ENCODE measurements around the gene GPR137C. TPM values are rescaled to one million over a fixed set of nuclear protein-coding genes. Genes with fewer than 3 reads are reported as not detected.

The GPR137C gene
- total and polyA plus RNA-seq, 2 experiments from 2014 or later, result 1.7 to 2.5 TPM

DNA sequence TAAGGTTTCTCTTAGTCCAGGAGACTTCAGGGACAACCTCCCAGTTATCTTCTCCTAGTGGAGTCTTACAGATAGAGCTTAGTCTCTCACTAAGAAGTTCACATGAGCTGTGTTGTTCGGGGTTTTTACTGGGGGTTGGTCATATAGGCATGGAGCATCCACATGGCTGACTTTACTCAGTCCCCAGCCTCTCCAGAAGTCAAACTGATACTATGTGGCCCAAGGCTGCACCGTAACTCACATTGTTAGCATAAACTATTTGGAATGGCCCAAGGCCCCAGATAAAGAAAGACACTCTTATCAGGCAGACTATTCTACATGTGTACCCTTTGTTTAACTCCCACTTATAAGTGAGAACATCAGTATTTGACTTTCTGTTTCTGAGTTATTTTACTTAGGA lies 23.2 kb downstream of the GPR137C start:
- no peak overlapping the region for H2AFZ ChIP-seq
- no peaks in the 10 kb centered on the region for H3K27me3 ChIP-seq
- H3K9me3 ChIP-seq (ENCODE audit: low read depth), result no peaks in the 10 kb centered on the region
- WGBS (ENCODE audit: low lambda C conversion rate, missing lambda C conversion rate), result 74% methylated on average over 2 of the region's 2 CpGs
- no peaks in the 10 kb centered on the region for H4K20me1 ChIP-seq (ENCODE audit: insufficient read depth, poor library complexity, severe bottlenecking)
- H3K27ac ChIP-seq, result no peak overlapping the region
- no peaks in the 10 kb centered on the region for H3K79me2 ChIP-seq
- no peaks in the 10 kb centered on the region for H3K4me1 ChIP-seq (ENCODE audit: insufficient read depth)
- H3K4me3 ChIP-seq, result no peak overlapping the region
- no peaks in the 10 kb centered on the region for H3K36me3 ChIP-seq (replicated peaks; ENCODE audit: insufficient read depth, low read depth)
- DNase-seq (ENCODE audit: low spot score), result no peak
- no peaks in the 10 kb centered on the region for H3K9me2 ChIP-seq (replicated peaks; ENCODE audit: insufficient read depth)
- TF ChIP-seq EZH2phosphoT487 (IDR thresholded peaks at IDR 0.05; ENCODE audit: low read depth, severe bottlenecking, unreplicated experiment), result no peak
- TF ChIP-seq, protein P1, sequence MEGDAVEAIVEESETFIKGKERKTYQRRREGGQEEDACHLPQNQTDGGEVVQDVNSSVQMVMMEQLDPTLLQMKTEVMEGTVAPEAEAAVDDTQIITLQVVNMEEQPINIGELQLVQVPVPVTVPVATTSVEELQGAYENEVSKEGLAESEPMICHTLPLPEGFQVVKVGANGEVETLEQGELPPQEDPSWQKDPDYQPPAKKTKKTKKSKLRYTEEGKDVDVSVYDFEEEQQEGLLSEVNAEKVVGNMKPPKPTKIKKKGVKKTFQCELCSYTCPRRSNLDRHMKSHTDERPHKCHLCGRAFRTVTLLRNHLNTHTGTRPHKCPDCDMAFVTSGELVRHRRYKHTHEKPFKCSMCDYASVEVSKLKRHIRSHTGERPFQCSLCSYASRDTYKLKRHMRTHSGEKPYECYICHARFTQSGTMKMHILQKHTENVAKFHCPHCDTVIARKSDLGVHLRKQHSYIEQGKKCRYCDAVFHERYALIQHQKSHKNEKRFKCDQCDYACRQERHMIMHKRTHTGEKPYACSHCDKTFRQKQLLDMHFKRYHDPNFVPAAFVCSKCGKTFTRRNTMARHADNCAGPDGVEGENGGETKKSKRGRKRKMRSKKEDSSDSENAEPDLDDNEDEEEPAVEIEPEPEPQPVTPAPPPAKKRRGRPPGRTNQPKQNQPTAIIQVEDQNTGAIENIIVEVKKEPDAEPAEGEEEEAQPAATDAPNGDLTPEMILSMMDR (IDR thresholded peaks at IDR 0.05; ENCODE audit: poor library complexity), result no peak
- TF ChIP-seq EZH2 (IDR thresholded peaks at IDR 0.05; ENCODE audit: borderline replicate concordance), result no peak
- peak overlapping the region; percentile 18 for H3K4me2 ChIP-seq

DNA sequence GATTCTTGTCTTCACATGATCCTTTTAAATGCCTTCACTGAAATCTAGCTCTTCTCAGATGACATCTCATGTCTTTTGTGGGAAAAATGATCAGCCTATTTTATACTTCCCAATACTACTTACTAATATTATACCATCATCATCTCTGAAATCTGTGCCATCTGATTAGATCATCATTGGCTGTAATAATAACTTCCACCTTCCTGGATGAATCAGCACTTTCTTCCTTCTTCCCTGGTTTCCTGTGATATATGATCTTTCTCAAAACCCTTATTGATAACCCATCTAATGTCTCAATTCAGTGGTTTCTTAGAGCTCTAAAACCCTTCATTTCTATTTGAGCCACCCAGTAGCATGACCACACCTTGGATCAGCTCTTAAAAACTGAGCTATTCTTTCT lies 30.9 kb downstream of the GPR137C start:
- Histone ChIP-seq H3K9me2 (replicated peaks; ENCODE audit: insufficient read depth) (no peaks in the 10 kb centered on the region), H2AFZ (no peak overlapping the region), H3K27me3 (no peaks in the 10 kb centered on the region), H3K4me2 (no peak overlapping the region), H3K4me1 (ENCODE audit: insufficient read depth) (no peaks in the 10 kb centered on the region), H3K9me3 (ENCODE audit: low read depth) (no peaks in the 10 kb centered on the region), H3K79me2 (no peaks in the 10 kb centered on the region), H4K20me1 (ENCODE audit: insufficient read depth, poor library complexity, severe bottlenecking) (no peaks in the 10 kb centered on the region), H3K27ac (no peak overlapping the region), H3K36me3 (replicated peaks; ENCODE audit: insufficient read depth, low read depth) (no peaks in the 10 kb centered on the region), H3K4me3 (no peak overlapping the region)
- DNase-seq (ENCODE audit: low spot score), result no peak
- TF ChIP-seq, protein P1 (IDR thresholded peaks at IDR 0.05; ENCODE audit: poor library complexity), result no peak
- no peak for TF ChIP-seq EZH2 (IDR thresholded peaks at IDR 0.05; ENCODE audit: borderline replicate concordance)
- no peak for TF ChIP-seq EZH2phosphoT487 (IDR thresholded peaks at IDR 0.05; ENCODE audit: low read depth, severe bottlenecking, unreplicated experiment)

DNA sequence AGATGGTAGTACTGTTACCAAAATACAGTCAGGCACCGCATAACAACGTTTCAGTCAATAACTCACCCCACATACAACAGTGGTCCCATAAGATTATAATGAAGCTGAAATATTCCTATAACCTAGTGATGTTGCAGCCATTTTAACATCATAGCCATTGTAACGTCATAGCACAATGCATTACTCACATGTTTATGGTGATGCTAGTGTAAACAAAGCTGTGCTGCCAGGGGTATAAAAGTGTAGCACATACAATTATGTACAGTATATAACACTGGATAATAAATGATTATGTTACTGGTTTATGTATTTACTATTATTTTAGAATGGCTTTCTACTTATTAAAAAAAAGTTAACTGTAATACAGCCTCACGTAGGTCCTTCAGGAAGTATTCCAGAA lies 37.0 kb downstream of the GPR137C start:
- TF ChIP-seq, protein P1 (IDR thresholded peaks at IDR 0.05; ENCODE audit: poor library complexity), result no peak
- no peak for TF ChIP-seq EZH2 (IDR thresholded peaks at IDR 0.05; ENCODE audit: borderline replicate concordance)
- TF ChIP-seq EZH2phosphoT487 (IDR thresholded peaks at IDR 0.05; ENCODE audit: low read depth, severe bottlenecking, unreplicated experiment), result no peak
- Histone ChIP-seq H3K9me3 (ENCODE audit: low read depth) (no peaks in the 10 kb centered on the region), H3K27ac (no peak overlapping the region), H3K36me3 (replicated peaks; ENCODE audit: insufficient read depth, low read depth) (no peaks in the 10 kb centered on the region), H3K4me3 (no peak overlapping the region), H3K9me2 (replicated peaks; ENCODE audit: insufficient read depth) (no peaks in the 10 kb centered on the region), H3K4me1 (ENCODE audit: insufficient read depth) (no peaks in the 10 kb centered on the region), H2AFZ (no peak overlapping the region), H3K79me2 (no peaks in the 10 kb centered on the region), H3K4me2 (no peak overlapping the region), H4K20me1 (ENCODE audit: insufficient read depth, poor library complexity, severe bottlenecking) (no peaks in the 10 kb centered on the region), H3K27me3 (no peaks in the 10 kb centered on the region)
- 81% methylated on average over 4 of the region's 4 CpGs for WGBS (ENCODE audit: low lambda C conversion rate, missing lambda C conversion rate)
- no peak for DNase-seq (ENCODE audit: low spot score)

DNA sequence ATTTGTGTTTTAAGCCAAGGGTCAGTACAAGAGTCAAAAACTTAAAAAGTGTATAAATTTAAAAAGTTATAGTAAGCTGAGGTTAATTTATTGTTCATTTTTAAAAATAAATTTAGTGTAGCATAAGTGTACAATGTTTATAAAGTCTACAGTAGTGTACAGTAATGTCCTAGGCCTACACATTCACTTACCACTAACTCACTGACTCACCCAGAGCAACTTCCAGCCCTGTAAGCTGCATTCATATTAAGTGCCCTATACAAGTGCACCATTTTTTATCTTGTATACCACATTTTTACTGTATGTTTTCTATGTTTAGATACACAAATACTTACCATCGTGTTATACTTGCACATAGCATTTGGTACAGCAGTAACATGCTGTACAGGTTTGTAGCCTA lies 37.7 kb downstream of the GPR137C start:
- no peaks in the 10 kb centered on the region for H3K27me3 ChIP-seq
- no peaks in the 10 kb centered on the region for H3K79me2 ChIP-seq

More for the DNA sequence above, 37.7 kb downstream of the GPR137C start:
- no peak overlapping the region for H3K4me2 ChIP-seq
- 97% methylated on average over 1 of the region's 1 CpG for WGBS (ENCODE audit: low lambda C conversion rate, missing lambda C conversion rate)
- H3K4me3 ChIP-seq, result no peak overlapping the region
- H3K36me3 ChIP-seq (replicated peaks; ENCODE audit: insufficient read depth, low read depth), result no peaks in the 10 kb centered on the region
- no peaks in the 10 kb centered on the region for H3K9me2 ChIP-seq (replicated peaks; ENCODE audit: insufficient read depth)
- H3K27ac ChIP-seq, result no peak overlapping the region
- TF ChIP-seq EZH2phosphoT487 (IDR thresholded peaks at IDR 0.05; ENCODE audit: low read depth, severe bottlenecking, unreplicated experiment), result no peak
- no peaks in the 10 kb centered on the region for H3K9me3 ChIP-seq (ENCODE audit: low read depth)
- no peaks in the 10 kb centered on the region for H3K4me1 ChIP-seq (ENCODE audit: insufficient read depth)
- H4K20me1 ChIP-seq (ENCODE audit: insufficient read depth, poor library complexity, severe bottlenecking), result no peaks in the 10 kb centered on the region
- H2AFZ ChIP-seq, result no peak overlapping the region
- no peak for DNase-seq (ENCODE audit: low spot score)

Data from hepatocyte (in vitro differentiated cells).